Activated CD8-positive, alpha-beta T cell treated with anti-CD3 and anti-CD28 coated beads for 36 hours (primary cell): ENCODE results near the gene ABCC12. TPM values are rescaled to one million over a fixed set of nuclear protein-coding genes. Genes with fewer than 3 reads are reported as not detected.
"Not testable (repeated sequence)": the region's sequence is repeated elsewhere in the genome, so short reads cannot be mapped to it uniquely, and the experiment has no call there.

Experiments used
- ATAC-seq: fragments of 200-7000 bp; cut with Tn5 transposase; one replicate; pipeline ENCODE4 v1.10.0; 2021; ENCODE audit warnings: mild to moderate bottlenecking, moderate library complexity
- CTCF ChIA-PET: fragments of 350-600 bp; sonication (Branson Sonifier 250); formaldehyde crosslinking; loops from one replicate; lab custom pipeline; 2021; ENCODE audit warnings: antibody characterized with exemption; lab: Charles Lee
- POLR2A ChIA-PET: fragments of 350-600 bp; sonication (Branson Sonifier 250); formaldehyde crosslinking; loops from one replicate; lab custom pipeline; 2021; ENCODE audit warnings: antibody characterized with exemption; lab: Charles Lee
- DNase-seq: peaks from one replicate; pipeline ENCODE4 v3.0.0-alpha.2; 2020
- H3K27ac Mint-ChIP-seq: one replicate; pipeline ENCODE4 v1.8.0; 2021; ENCODE audit warnings: mild to moderate bottlenecking, mixed read lengths
- H3K27me3 Mint-ChIP-seq: one replicate; pipeline ENCODE4 v1.8.0; 2021; ENCODE audit warnings: mixed read lengths
- H3K36me3 Mint-ChIP-seq: one replicate; pipeline ENCODE4 v1.8.0; 2021; ENCODE audit warnings: low read depth, mixed read lengths
- H3K4me1 Mint-ChIP-seq: one replicate; pipeline ENCODE4 v1.8.0; 2021; ENCODE audit warnings: low read depth, mixed read lengths
- H3K4me3 Mint-ChIP-seq: one replicate; pipeline ENCODE4 v1.8.0; 2021; ENCODE audit warnings: mild to moderate bottlenecking, moderate library complexity, mixed read lengths
- H3K9me3 Mint-ChIP-seq: one replicate; pipeline ENCODE4 v1.8.0; 2021; ENCODE audit warnings: mixed read lengths
- CTCF ChIP-seq: fragments of 200-600 bp; IDR thresholded peaks from one replicate; pipeline ENCODE4 v1.8.0; 2022; ENCODE audit warnings: antibody characterized with exemption, mild to moderate bottlenecking
- intact Hi-C: fragments of 100-400 bp; cut with micrococcal nuclease; formaldehyde crosslinking; loops from one replicate; pipeline ENCODE4 v1.10.0; 2022
- total RNA-seq, 2 experiments: library from RNA; stranded (reverse); gene quantifications; one replicate each; pipeline ENCODE4 v1.2.3, GENCODE V29; 2021

Gene ABCC12
- total RNA-seq, 2 experiments from 2014 or later, result not detected

- TF ChIP-seq CTCF, result no peak
- H3K4me3 Mint-ChIP-seq, result no peak overlapping the region
- DNase-seq (no peak), ATAC-seq (no peak)
- H3K4me1 Mint-ChIP-seq, result peaks cover 9% of the 10 kb centered on the region
- intact Hi-C loops, result no loop called here
- ChIA-PET POLR2A (no interaction called here), CTCF (interaction anchor here (1.0 to 2.2 kb wide), 2 partner anchors 14 to 20 kb away, joined by 3 to 7 read pairs; no protein-coding TSS in a partner anchor)
- H3K9me3 Mint-ChIP-seq, result no peaks in the 10 kb centered on the region
- H3K27me3 Mint-ChIP-seq, result no peaks in the 10 kb centered on the region
- H3K27ac Mint-ChIP-seq, result no peak overlapping the region
- no peaks in the 10 kb centered on the region for H3K36me3 Mint-ChIP-seq
Measured at GRCh38 chr16:48184681-48185080, 28.9 kb upstream of the ABCC12 start.

GRCh38 chr16:48182979-48183537 is 27.3 kb upstream of the ABCC12 start:
- Mint-ChIP-seq H3K9me3 (no peaks in the 10 kb centered on the region), H3K27me3 (peaks cover 1% of the 10 kb centered on the region), H3K27ac (no peak overlapping the region), H3K36me3 (no peaks in the 10 kb centered on the region), H3K4me1 (peaks cover 3% of the 10 kb centered on the region), H3K4me3 (no peak overlapping the region)
- intact Hi-C loops, result no loop called here
- no peak for TF ChIP-seq CTCF
- no peak for ATAC-seq
- CTCF ChIA-PET, result no interaction called here
- DNase-seq, result no peak
- POLR2A ChIA-PET, result no interaction called here

- POLR2A ChIA-PET, ATAC-seq, DNase-seq, H3K36me3 Mint-ChIP-seq, H3K9me3 Mint-ChIP-seq, H3K4me1 Mint-ChIP-seq, H3K4me3 Mint-ChIP-seq, H3K27ac Mint-ChIP-seq, intact Hi-C loops, H3K27me3 Mint-ChIP-seq: not testable (repeated sequence)
- CTCF ChIA-PET, result interaction anchor here (1.3 kb wide), 1 partner anchor 17 kb away, joined by 5 read pairs; no protein-coding TSS in a partner anchor
Measured at GRCh38 chr16:48181746-48182520, 26.1 kb upstream of the ABCC12 start.

- no peak overlapping the region for H3K4me3 Mint-ChIP-seq
- no peaks in the 10 kb centered on the region for H3K36me3 Mint-ChIP-seq
- no peak overlapping the region for H3K27ac Mint-ChIP-seq
- no peaks in the 10 kb centered on the region for H3K9me3 Mint-ChIP-seq
- POLR2A ChIA-PET, result no interaction called here
- CTCF ChIA-PET, result no interaction called here
- H3K4me1 Mint-ChIP-seq, result peaks cover 3% of the 10 kb centered on the region
- intact Hi-C loops, result no loop called here
- ATAC-seq (no peak), DNase-seq (no peak)
- peaks cover 4% of the 10 kb centered on the region for H3K27me3 Mint-ChIP-seq
- TF ChIP-seq CTCF, result no peak
Measured at GRCh38 chr16:48180868-48181480, 25.2 kb upstream of the ABCC12 start.

- ATAC-seq (no peak), DNase-seq (no peak)
- no peaks in the 10 kb centered on the region for H3K9me3 Mint-ChIP-seq
- POLR2A ChIA-PET, result no interaction called here
- no peaks in the 10 kb centered on the region for H3K36me3 Mint-ChIP-seq
- no peak for TF ChIP-seq CTCF
- H3K4me1 Mint-ChIP-seq, result no peaks in the 10 kb centered on the region
- intact Hi-C loops, result no loop called here
- CTCF ChIA-PET, result interaction anchor here (3.7 kb wide), 1 partner anchor 11 kb away, joined by 16 read pairs; no protein-coding TSS in a partner anchor
- H3K4me3 Mint-ChIP-seq, result no peak overlapping the region
- peaks cover 4% of the 10 kb centered on the region for H3K27me3 Mint-ChIP-seq
- no peak overlapping the region for H3K27ac Mint-ChIP-seq
Measured at GRCh38 chr16:48176635-48177408, 21.0 kb upstream of the ABCC12 start.
